K562 (cell line): ENCODE measurements around the gene UNC13A. TPM values are rescaled to one million over a fixed set of nuclear protein-coding genes. Genes with fewer than 3 reads are reported as not detected.

Source experiments
- ATAC-seq: fragments of 200-7000 bp; cut with Tn5 transposase; 3 replicates; pipeline ENCODE4 v1.9.1; 2020; ENCODE audit warnings: moderate library complexity
- BruUV-seq: library from RNA; stranded (reverse); fragments of 400-500 nt; replicated peaks from 2 replicates; lab custom pipeline; 2021; lab: Mats Ljungman, UMichigan
- CTCF ChIA-PET: fragments of 300-600 bp; formaldehyde crosslinking; extraction: SDS; loops from one replicate; lab custom pipeline; 2021; ENCODE audit warnings: low intra/inter-chr PET ratio; lab: Yijun Ruan, JAX
- POLR2A ChIA-PET: fragments of 300-600, 350-650 bp; sonication (Branson Sonifier 250); formaldehyde crosslinking; extraction: SDS; loops from one replicate; lab custom pipeline; 2021; ENCODE audit warnings: antibody characterized with exemption, inconsistent platforms; lab: Yijun Ruan, JAX
- DNase-seq, 4 experiments: peaks; one replicate each; pipeline versions ENCODE4 v3.0.0 to v3.0.0-alpha.2; 2011 to 2018; ENCODE audit warnings: low spot score in 3 of 4, mixed read lengths in 3 of 4; ENCODE audit errors: extremely low read depth in 1 of 4
- FAIRE-seq: peaks from 2 replicates; lab custom pipeline; 2011; peaks lifted over from hg19 to GRCh38; lab: Jason Lieb, UNC
- H2AFZ ChIP-seq: 2 replicates; pipeline ENCODE4 v1.6.0; 2011; ENCODE audit warnings: low read depth, low read length, control low read depth, inconsistent platforms
- H3K27ac ChIP-seq: fragments of 200-600 bp; 3 replicates; pipeline ENCODE4 v1.8.0; 2011; ENCODE audit warnings: low read depth, mild to moderate bottlenecking, control low read depth, inconsistent platforms, low read length, moderate library complexity, mixed read lengths; ENCODE audit errors: extremely low read depth
- H3K27me3 ChIP-seq, 2 experiments: fragments of 300-600 bp in 1 of 2; 2 replicates in 1 of 2; 3 replicates in 1 of 2; pipeline versions ENCODE4 v1.6.0 to v1.8.0; 2011; ENCODE audit warnings: inconsistent platforms in 2 of 2, low read length in 2 of 2, mild to moderate bottlenecking in 1 of 2, mixed read lengths in 1 of 2, moderate library complexity in 1 of 2; ENCODE audit not compliant: control insufficient read depth in 2 of 2, insufficient read depth in 2 of 2
- H3K36me3 ChIP-seq: fragments of 300-600 bp; 3 replicates; pipeline ENCODE4 v1.8.0; 2011; ENCODE audit warnings: mild to moderate bottlenecking, low read length, inconsistent platforms; ENCODE audit not compliant: control insufficient read depth, insufficient read depth
- H3K4me1 ChIP-seq, 2 experiments: fragments of 200-600 bp in 1 of 2; replicated peaks in 1 of 2; 2 replicates in 1 of 2; 3 replicates in 1 of 2; pipeline versions ENCODE4 v1.5.1 to v1.8.0; 2011; ENCODE audit warnings: inconsistent platforms in 2 of 2, low read length in 2 of 2, mild to moderate bottlenecking in 1 of 2, mixed read lengths in 1 of 2, moderate library complexity in 1 of 2; ENCODE audit not compliant: control insufficient read depth in 2 of 2, insufficient read depth in 2 of 2
- H3K4me2 ChIP-seq: 2 replicates; pipeline ENCODE4 v1.6.1; 2011; ENCODE audit warnings: low read length, control low read depth, inconsistent platforms, mixed read lengths; ENCODE audit not compliant: insufficient read depth
- H3K4me3 ChIP-seq: fragments of 200-600 bp; sonication (generic), shearing (Covaris generic); 2 replicates; pipeline ENCODE4 v1.5.1; 2016; ENCODE audit warnings: control low read depth, inconsistent platforms
- H3K79me2 ChIP-seq: fragments of 200-600 bp; 3 replicates; pipeline ENCODE4 v1.8.0; 2011; ENCODE audit warnings: low read length, inconsistent platforms; ENCODE audit not compliant: control insufficient read depth, insufficient read depth
- H3K9ac ChIP-seq, 2 experiments: 2 replicates each; pipeline versions ENCODE4 v1.6.0 to v1.6.1; 2011; ENCODE audit warnings: low read depth in 2 of 2, low read length in 2 of 2, control low read depth in 1 of 2, inconsistent platforms in 1 of 2, mild to moderate bottlenecking in 1 of 2, mixed read lengths in 1 of 2; ENCODE audit not compliant: insufficient read depth in 1 of 2
- H3K9me1 ChIP-seq: one replicate; pipeline ENCODE4 v1.6.0; 2011; ENCODE audit warnings: inconsistent platforms, mild to moderate bottlenecking, low read length, moderate library complexity; ENCODE audit not compliant: control insufficient read depth, insufficient read depth
- H3K9me3 ChIP-seq: replicated peaks from 2 replicates; pipeline ENCODE4 v1.5.1; 2011; ENCODE audit warnings: low read depth, low read length, inconsistent platforms; ENCODE audit not compliant: control insufficient read depth, insufficient read depth
- H4K20me1 ChIP-seq: replicated peaks from 2 replicates; pipeline ENCODE4 v1.6.1; 2011; ENCODE audit warnings: low read length, inconsistent platforms, mixed read lengths; ENCODE audit not compliant: control insufficient read depth, insufficient read depth
- CAMTA2 ChIP-seq: fragments of 250-450 bp; sonication (Bioruptor Pico); conservative IDR thresholded peaks from 2 replicates; pipeline ENCODE4 v1.5.1; 2022
- CTCF ChIP-seq, 3 experiments: IDR thresholded peaks in 2 of 3; conservative IDR thresholded peaks in 1 of 3; 2 replicates each; pipeline ENCODE4 v1.5.1; 2011 to 2012; ENCODE audit warnings: low read length in 3 of 3, mild to moderate bottlenecking in 3 of 3, control low read depth in 2 of 3, improper control_type of control experiment in 1 of 3, inconsistent platforms in 1 of 3, low read depth in 1 of 3, mixed read lengths in 1 of 3, moderate library complexity in 1 of 3; ENCODE audit not compliant: insufficient read depth in 2 of 3
- CTCFL ChIP-seq: IDR thresholded peaks from 2 replicates; pipeline ENCODE4 v1.6.1; 2011; ENCODE audit warnings: borderline replicate concordance, low read depth, mild to moderate bottlenecking, moderate library complexity, low read length; ENCODE audit not compliant: insufficient read depth, poor library complexity, severe bottlenecking
- FUS ChIP-seq: fragments of 200-400 bp; formaldehyde crosslinking; optimal IDR thresholded peaks from 2 replicates; pipeline ENCODE3; 2017; ENCODE audit warnings: low read depth, low read length
- GTF2E2 ChIP-seq: fragments of 200-800 bp; sonication (Bioruptor generic); IDR thresholded peaks from 2 replicates; pipeline ENCODE4 v1.6.1; 2016; ENCODE audit warnings: missing genetic modification characterization, missing compliant biosample characterization
- RAD21 ChIP-seq, 2 experiments: fragments of 250-450 bp in 1 of 2; fragments of 450-650 bp in 1 of 2; sonication (Bioruptor Pico) in 1 of 2; formaldehyde crosslinking in 1 of 2; IDR thresholded peaks in 1 of 2; conservative IDR thresholded peaks in 1 of 2; 2 replicates each; pipeline versions ENCODE4 v1.4.0 to v1.8.0; 2020 to 2022; ENCODE audit warnings: mild to moderate bottlenecking in 2 of 2, moderate library complexity in 1 of 2
- RBM22 ChIP-seq: fragments of 200-400 bp; formaldehyde crosslinking; IDR thresholded peaks from 2 replicates; pipeline ENCODE4 v1.6.1; 2018; ENCODE audit warnings: low read length, low read depth; ENCODE audit not compliant: poor library complexity, severe bottlenecking
- SMARCC2 ChIP-seq: fragments of 450-650 bp; IDR thresholded peaks from 2 replicates; pipeline ENCODE4 v1.6.1; 2017; ENCODE audit warnings: antibody characterized with exemption, moderate library complexity, mild to moderate bottlenecking, low read depth
- SREBF1 ChIP-seq: fragments of 150-350 bp; IDR thresholded peaks from 2 replicates; pipeline ENCODE4 v1.6.1; 2014; ENCODE audit warnings: antibody characterized with exemption, low read depth, low read length, borderline replicate concordance
- STAG1 ChIP-seq: sonication (generic); formaldehyde crosslinking; IDR thresholded peaks from 2 replicates; pipeline ENCODE4 v1.5.0; 2020; ENCODE audit warnings: missing genetic modification reagents, borderline replicate concordance
- TFAP4 ChIP-seq: sonication (generic); formaldehyde crosslinking; IDR thresholded peaks from 2 replicates; pipeline ENCODE4 v1.8.0; 2022; ENCODE audit warnings: missing genetic modification reagents, mild to moderate bottlenecking, moderate library complexity, borderline replicate concordance
- ZNF408 ChIP-seq: fragments of 250-450 bp; sonication (Bioruptor Pico); IDR thresholded peaks from 2 replicates; pipeline ENCODE4 v1.4.0; 2020; ENCODE audit warnings: low read depth, mild to moderate bottlenecking, moderate library complexity
- ZNF740 ChIP-seq, 3 experiments: fragments of 200-800 bp in 1 of 3; sonication (Bioruptor generic) in 1 of 3; sonication (generic) in 1 of 3; formaldehyde crosslinking in 1 of 3; IDR thresholded peaks; 2 replicates each; pipeline versions ENCODE4 v1.6.1 to v1.8.0; 2016 to 2022; ENCODE audit warnings: mild to moderate bottlenecking in 2 of 3, missing compliant biosample characterization in 2 of 3, missing genetic modification characterization in 2 of 3, missing genetic modification reagents in 1 of 3
- ZSCAN29 ChIP-seq: fragments of 450-650 bp; IDR thresholded peaks from 2 replicates; pipeline ENCODE4 v1.6.1; 2017
- WGBS: fragments of 100-300 bp; shearing (Covaris generic); methylation state at CpG from one replicate; pipeline ENCODE4 v1.1.6; 2016; ENCODE audit warnings: low coverage, mixed read lengths; ENCODE audit not compliant: insufficient coverage; ENCODE audit errors: missing lambda C conversion rate; 5-methylcytosine and 5-hydroxymethylcytosine counted together
- in situ Hi-C: fragments of 300-500 bp; cut with MboI; formaldehyde crosslinking; loops from 4 replicates; pipeline ENCODE4 v1.15.0; 2018; ENCODE audit warnings: inconsistent platforms, mixed read lengths
- intact Hi-C: fragments of 100-400 bp; cut with micrococcal nuclease; formaldehyde crosslinking; loops from 2 replicates; pipeline ENCODE4 v1.14.2; 2022
- polyA plus RNA-seq, 8 experiments: library from polyadenylated mRNA; depleted of rRNA in 4 of 8; stranded (reverse) in 5 of 8; unstranded in 3 of 8; fragments of >200 nt; fragmentation: Nextera tagmentation in 2 of 8; fragmentation: Illumina TruSeq in 1 of 8; extraction: Ambion mirVana in 2 of 8; extraction: Trizol in 1 of 8; gene quantifications; 2 replicates each; pipeline versions ENCODE4 v1.2.1 to v1.2.3, GENCODE V29; 2011 to 2014; ENCODE audit warnings: inconsistent platforms in 1 of 8, missing spikeins in 1 of 8
- total RNA-seq, 7 experiments: library from RNA; depleted of rRNA in 6 of 7; stranded (reverse); fragments of >200 nt in 6 of 7; fragmentation: Illumina TruSeq in 2 of 7; extraction: Trizol in 2 of 7; gene quantifications; 2 replicates each; pipeline versions ENCODE4 v1.2.1 to v1.2.3, GENCODE V29; 2011 to 2021; ENCODE audit warnings: low replicate concordance in 1 of 7

UNC13A gene
- total and polyA plus RNA-seq, 9 of the 15 experiments (the other 6 are each of a cell fraction or from before 2014, with no cell fraction given): 0.03 to 1.0 (median 0.25) TPM

- FAIRE-seq: no peak
- intact Hi-C loops: no loop called here
- Histone ChIP-seq H4K20me1 (peaks cover 6% of the 10 kb centered on the region; the same call in 1 of the 2 replicates), H2AFZ (no peak overlapping the region), H3K4me3 (no peak overlapping the region), H3K27ac (no peak overlapping the region), H3K27me3 (no peaks in the 10 kb centered on the region), H3K9ac (no peak overlapping the region), H3K36me3 (peaks cover 88% of the 10 kb centered on the region; the same call in 2 of the 3 replicates), H3K4me2 (no peak overlapping the region), H3K9me3 (no peaks in the 10 kb centered on the region), H3K79me2 (peaks cover 28% of the 10 kb centered on the region), H3K4me1 (peaks cover 8 to 44% of the 10 kb centered on the region in 2 experiments; a peak in 4 of 5 replicates), H3K9me1 (no peaks in the 10 kb centered on the region)
- peak in 3 of 4 experiments; percentile 42 to 57 (median 47) for DNase-seq
- POLR2A ChIA-PET: no interaction called here
- in situ Hi-C loops: no loop called here
- no TSS peak for BruUV-seq
- WGBS: 91% methylated on average over 19 of the region's 21 CpGs
- ATAC-seq: peak; percentile 77
- CTCF ChIA-PET: interaction anchor here (1.0 kb wide), 1 partner anchor 50 kb away, joined by 3 read pairs; no protein-coding TSS in a partner anchor
- TF ChIP-seq GTF2E2 (tag) (no peak), RBM22 (peak; percentile 9), CTCF (IDR thresholded peaks at IDR 0.05 in 2 of 3, conservative IDR thresholded peaks at IDR 0.05 in 1 of 3; ENCODE audit: insufficient read depth in 2 of 3, low read depth in 1 of 3, low read length in 3 of 3) (peak; percentile 61 to 70 (median 70)), ZNF740 (CRISPR knock-in tag; IDR thresholded peaks at IDR 0.05) (0 out of 2 replicates have a peak, but pooled peaks have one; percentile 50), ZNF740 (tag; IDR thresholded peaks at IDR 0.05) (no peak), ZNF408 (no peak), TFAP4 (peak; percentile 56; the same call in 1 of the 2 replicates), SREBF1 (no peak), STAG1 (CRISPR knock-in tag) (peak; percentile 35; the same call in 1 of the 2 replicates), FUS (no peak), ZSCAN29 (no peak), SMARCC2 (no peak), CAMTA2 (CRISPR knock-in tag) (no peak), RAD21 (CRISPR knock-in tag; conservative IDR thresholded peaks at IDR 0.05 in 1 of 2, IDR thresholded peaks at IDR 0.05 in 1 of 2) (peak in 1 of 2 experiments; percentile 57; a peak in 1 of 4 replicates), CTCFL (peak; percentile 54)
Measured at GRCh38 chr19:17725422-17726078, 37.4 kb upstream of the UNC13A start.
